Mammary epithelial cell (primary cell): Measurements from ENCODE around the gene CHPF.

ENCODE experiments used
- EZH2 ChIP-seq: IDR thresholded peaks from 2 replicates; pipeline ENCODE4 v1.6.1; 2012; ENCODE audit warnings: low read length, inconsistent platforms, borderline replicate concordance
- TF ChIP-seq, protein P1 (sequence below), 2 donors: IDR thresholded peaks in 1 of 2; conservative IDR thresholded peaks in 1 of 2; 2 replicates each; pipeline ENCODE4 v1.5.1; 2011 to 2012; ENCODE audit warnings: inconsistent platforms in 2 of 2, low read length in 2 of 2, mild to moderate bottlenecking in 2 of 2, control low read depth in 1 of 2, low read depth in 1 of 2; ENCODE audit not compliant: insufficient read depth in 1 of 2; ENCODE audit errors: extremely low read depth in 1 of 2

DNA sequence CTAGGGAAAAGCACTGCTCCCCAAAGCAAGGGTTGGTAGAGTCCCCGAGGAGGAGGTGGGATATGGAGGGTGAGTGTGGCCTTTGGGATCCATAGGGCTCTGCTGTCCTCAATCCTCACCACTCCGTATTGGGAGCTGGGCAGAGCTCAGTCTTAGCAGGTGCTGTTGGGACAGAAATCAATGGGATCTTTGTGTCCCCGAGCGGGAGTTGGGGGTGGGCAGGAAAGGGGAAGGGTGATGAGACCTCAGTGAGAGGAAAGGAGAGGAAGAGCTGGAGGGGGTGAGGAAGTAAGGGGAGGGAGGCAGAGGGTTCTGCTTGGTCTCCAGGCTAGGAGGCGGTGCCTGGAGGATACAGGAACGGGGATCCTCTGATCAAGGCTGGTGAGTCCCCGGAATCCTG lies 26.7 kb downstream of the CHPF start:
- TF ChIP-seq, protein P1, sequence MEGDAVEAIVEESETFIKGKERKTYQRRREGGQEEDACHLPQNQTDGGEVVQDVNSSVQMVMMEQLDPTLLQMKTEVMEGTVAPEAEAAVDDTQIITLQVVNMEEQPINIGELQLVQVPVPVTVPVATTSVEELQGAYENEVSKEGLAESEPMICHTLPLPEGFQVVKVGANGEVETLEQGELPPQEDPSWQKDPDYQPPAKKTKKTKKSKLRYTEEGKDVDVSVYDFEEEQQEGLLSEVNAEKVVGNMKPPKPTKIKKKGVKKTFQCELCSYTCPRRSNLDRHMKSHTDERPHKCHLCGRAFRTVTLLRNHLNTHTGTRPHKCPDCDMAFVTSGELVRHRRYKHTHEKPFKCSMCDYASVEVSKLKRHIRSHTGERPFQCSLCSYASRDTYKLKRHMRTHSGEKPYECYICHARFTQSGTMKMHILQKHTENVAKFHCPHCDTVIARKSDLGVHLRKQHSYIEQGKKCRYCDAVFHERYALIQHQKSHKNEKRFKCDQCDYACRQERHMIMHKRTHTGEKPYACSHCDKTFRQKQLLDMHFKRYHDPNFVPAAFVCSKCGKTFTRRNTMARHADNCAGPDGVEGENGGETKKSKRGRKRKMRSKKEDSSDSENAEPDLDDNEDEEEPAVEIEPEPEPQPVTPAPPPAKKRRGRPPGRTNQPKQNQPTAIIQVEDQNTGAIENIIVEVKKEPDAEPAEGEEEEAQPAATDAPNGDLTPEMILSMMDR (conservative IDR thresholded peaks at IDR 0.05 in 1 of 2, IDR thresholded peaks at IDR 0.05 in 1 of 2; ENCODE audit: extremely low read depth in 1 of 2, insufficient read depth in 1 of 2, low read depth in 1 of 2, low read length in 2 of 2): no peak
- no peak for TF ChIP-seq EZH2
